Cardiac fibroblast (primary cell): ENCODE measurements around the gene CYTH3.
"Not testable (repeated sequence)": the region's sequence is repeated elsewhere in the genome, so short reads cannot be mapped to it uniquely, and the experiment has no call there.

Experiments used
- DNase-seq, 2 donors: peaks; one replicate each; pipeline versions ENCODE4 v3.0.0 to v3.0.0-alpha.2; 2010; ENCODE audit warnings: low read depth in 2 of 2
- H3K4me3 ChIP-seq, 2 donors: replicated peaks in 1 of 2; 1 replicate in 1 of 2; 2 replicates in 1 of 2; pipeline ENCODE4 v1.5.1; 2011; ENCODE audit warnings: low read depth in 2 of 2, low read length in 2 of 2, mild to moderate bottlenecking in 2 of 2, moderate library complexity in 1 of 2
- TF ChIP-seq, protein P1 (sequence below): IDR thresholded peaks from one replicate; pipeline ENCODE4 v1.5.1; 2011; ENCODE audit warnings: low read depth, mild to moderate bottlenecking, low read length, inconsistent platforms

The CYTH3 gene

DNA sequence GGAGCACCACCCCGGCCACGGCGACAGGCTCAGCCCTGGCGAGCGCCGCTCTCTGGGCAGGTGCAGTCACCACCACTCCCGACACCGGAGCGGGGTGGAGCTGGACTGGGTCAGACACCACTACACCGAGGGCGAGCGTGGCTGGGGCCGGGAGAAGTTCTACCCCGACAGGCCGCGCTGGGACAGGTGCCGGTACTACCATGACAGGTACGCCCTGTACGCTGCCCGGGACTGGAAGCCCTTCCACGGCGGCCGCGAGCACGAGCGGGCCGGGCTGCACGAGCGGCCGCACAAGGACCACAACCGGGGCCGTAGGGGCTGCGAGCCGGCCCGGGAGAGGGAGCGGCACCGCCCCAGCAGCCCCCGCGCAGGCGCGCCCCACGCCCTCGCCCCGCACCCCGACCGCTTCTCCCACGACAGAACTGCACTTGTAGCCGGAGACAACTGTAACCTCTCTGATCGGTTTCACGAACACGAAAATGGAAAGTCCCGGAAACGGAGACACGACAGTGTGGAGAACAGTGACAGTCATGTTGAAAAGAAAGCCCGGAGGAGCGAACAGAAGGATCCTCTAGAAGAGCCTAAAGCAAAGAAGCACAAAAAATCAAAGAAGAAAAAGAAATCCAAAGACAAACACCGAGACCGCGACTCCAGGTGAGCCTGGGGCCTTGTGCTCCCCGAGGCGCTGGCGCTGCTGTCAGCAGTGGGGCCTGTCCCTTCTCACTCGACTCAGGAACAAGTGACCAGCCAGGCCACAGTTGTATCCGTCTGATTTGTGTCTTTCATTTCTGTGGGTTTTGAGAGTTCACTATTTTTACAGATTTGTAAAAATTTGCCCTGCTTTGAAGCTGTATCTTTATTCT is 117.7 kb downstream of the CYTH3 start:
- DNase-seq = no peak
- H3K4me3 ChIP-seq = no peak overlapping the region
- TF ChIP-seq, protein P1, sequence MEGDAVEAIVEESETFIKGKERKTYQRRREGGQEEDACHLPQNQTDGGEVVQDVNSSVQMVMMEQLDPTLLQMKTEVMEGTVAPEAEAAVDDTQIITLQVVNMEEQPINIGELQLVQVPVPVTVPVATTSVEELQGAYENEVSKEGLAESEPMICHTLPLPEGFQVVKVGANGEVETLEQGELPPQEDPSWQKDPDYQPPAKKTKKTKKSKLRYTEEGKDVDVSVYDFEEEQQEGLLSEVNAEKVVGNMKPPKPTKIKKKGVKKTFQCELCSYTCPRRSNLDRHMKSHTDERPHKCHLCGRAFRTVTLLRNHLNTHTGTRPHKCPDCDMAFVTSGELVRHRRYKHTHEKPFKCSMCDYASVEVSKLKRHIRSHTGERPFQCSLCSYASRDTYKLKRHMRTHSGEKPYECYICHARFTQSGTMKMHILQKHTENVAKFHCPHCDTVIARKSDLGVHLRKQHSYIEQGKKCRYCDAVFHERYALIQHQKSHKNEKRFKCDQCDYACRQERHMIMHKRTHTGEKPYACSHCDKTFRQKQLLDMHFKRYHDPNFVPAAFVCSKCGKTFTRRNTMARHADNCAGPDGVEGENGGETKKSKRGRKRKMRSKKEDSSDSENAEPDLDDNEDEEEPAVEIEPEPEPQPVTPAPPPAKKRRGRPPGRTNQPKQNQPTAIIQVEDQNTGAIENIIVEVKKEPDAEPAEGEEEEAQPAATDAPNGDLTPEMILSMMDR = no peak

DNA sequence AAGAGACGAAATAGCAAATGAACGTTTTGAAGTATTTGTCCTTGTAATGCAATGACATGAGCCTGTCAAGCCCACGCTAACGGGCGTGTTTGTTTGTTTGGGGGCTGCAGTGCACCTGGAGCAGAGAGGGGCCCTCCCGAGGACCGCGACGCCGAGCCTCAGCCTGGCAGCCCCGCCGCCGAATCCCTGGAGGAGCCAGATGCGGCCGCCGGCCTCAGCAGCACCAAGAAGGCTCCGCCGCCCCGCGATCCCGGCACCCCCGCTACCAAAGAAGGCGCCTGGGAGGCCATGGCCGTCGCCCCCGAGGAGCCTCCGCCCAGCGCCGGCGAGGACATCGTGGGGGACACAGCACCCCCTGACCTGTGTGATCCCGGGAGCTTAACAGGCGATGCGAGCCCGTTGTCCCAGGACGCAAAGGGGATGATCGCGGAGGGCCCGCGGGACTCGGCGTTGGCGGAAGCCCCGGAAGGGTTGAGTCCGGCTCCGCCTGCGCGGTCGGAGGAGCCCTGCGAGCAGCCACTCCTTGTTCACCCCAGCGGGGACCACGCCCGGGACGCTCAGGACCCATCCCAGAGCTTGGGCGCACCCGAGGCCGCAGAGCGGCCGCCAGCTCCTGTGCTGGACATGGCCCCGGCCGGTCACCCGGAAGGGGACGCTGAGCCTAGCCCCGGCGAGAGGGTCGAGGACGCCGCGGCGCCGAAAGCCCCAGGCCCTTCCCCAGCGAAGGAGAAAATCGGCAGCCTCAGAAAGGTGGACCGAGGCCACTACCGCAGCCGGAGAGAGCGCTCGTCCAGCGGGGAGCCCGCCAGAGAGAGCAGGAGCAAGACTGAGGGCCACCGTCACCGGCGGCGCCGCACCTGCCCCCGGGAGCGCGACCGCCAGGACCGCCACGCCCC is 118.5 kb downstream of the CYTH3 start:
- TF ChIP-seq, protein P1 = no peak
- no peak for DNase-seq
- no peak overlapping the region for H3K4me3 ChIP-seq

DNA sequence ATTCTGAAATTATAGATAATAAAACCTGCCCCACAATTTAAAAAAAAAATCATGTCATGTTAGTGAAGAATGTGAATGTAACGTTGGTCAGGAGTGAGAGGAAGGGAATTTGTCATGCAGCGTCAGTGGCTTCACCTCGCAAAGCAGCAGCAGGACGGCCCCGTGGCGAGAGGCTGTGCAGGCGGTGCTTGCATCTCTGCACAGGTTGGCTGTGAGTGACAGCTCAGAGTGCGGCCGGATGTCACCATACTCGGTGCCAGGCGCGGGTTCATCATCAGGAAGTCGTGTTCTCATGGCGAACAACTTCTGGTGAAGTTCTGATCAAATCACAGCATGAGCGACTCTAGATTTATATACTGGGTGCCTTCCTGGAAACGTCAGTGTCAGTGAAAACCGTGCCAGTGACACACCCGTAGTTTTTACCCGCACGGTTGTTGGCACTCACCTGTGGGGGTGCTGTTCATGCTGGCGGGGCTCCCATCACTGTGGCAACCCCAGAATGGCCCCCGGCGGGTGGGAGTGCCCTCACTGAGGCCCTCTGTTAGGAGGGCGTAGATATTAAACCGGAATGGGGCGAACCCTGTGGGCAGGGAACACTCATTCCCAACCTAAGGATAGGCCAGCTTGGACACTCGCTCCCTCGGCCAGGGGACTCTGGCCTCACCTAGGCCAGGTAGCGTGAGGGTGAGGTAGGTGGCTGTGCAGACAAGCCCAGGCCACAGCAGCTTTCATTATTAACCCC is 120.3 kb downstream of the CYTH3 start:
- DNase-seq = no peak
- TF ChIP-seq, protein P1 = no peak
- no peak overlapping the region for H3K4me3 ChIP-seq

DNA sequence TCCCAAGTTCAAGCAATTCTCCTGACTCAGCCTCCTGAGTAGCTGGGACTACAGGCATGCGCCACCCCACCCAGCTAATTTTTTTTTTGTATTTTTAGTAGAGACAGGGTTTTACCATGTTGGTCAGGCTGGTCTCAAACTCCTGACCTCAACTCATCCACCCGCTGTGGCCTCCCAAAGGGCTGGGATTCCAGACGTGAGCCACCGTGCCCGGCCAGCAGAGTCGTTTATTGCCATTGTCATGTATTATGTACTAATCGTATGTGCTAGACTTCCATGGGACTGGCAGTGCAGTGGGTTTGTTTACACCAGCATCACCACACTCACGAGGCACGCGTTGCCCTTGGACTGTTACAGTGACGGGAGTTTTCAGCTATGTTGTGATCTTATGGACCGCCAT is 120.9 kb downstream of the CYTH3 start:
- not testable (repeated sequence) for H3K4me3 ChIP-seq, DNase-seq

DNA sequence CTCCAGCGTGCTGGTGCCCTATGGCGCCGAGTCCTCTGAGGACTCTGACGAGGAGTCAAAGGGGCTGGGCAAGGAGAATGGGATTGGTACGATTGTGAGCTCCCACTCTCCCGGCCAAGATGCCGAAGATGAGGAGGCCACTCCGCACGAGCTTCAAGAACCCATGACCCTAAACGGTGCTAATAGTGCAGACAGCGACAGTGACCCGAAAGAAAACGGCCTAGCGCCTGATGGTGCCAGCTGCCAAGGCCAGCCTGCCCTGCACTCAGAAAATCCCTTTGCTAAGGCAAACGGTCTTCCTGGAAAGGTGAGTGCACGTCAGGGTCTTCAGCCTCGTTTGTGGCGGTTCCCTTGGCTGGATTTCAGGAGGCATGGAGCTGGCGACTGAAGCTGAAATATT is 122.4 kb downstream of the CYTH3 start:
- no peak for DNase-seq
- TF ChIP-seq, protein P1 = no peak
- no peak overlapping the region for H3K4me3 ChIP-seq

DNA sequence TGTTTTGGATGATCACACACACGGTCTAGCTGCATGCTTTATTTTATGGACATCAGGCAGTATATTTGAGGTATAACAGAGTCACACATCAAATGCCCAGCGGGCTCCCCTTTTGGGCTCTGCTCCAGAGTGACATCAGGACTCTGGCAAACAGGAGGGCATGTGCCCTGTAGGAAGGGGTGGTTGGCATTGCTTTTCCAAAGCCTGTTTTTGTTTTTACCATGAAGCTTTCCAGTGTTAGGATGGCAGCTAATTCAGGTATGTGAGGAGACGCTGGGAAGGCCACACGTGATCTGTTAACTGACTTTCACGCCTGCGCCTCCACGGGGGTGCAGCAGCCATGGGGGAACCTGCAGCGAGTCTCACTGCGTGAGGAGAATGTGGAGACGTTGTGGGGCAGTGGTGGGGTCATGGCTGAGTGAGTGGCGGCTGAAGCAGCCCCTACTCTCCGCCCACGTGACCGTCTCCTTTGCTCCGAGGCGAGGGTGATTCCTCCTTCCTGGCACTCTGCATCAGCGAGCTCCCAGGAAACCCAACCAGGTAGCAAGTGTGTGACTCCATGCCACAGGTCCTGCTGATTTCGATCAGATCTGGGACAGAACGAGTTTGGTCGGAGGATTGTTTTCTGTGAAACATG is 123.6 kb downstream of the CYTH3 start:
- H3K4me3 ChIP-seq = no peak overlapping the region

More for the DNA sequence above, 123.6 kb downstream of the CYTH3 start:
- DNase-seq = no peak
- TF ChIP-seq, protein P1 = no peak
